ENCODE data around the gene PYCR2.

The PYCR2 gene

DNA sequence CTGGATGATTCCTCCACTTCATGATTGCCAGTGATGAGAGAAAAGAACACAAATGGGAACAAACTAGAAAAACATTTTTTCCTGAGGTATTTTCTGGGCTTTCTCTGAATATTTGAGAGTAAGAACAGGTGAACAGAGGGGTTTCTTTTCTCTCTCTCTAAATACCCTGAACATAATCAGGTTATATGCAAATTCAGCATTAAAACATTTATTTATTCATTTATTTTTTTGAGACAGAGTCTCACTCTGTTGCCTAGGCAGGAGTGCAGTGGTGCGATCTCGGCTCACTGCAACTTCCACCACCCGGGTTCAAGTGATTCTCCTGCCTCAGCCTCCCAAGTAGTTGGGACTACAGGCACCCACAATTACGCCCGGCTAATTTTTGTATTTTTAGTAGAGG lies 22.8 kb upstream of the PYCR2 start:
- no peak for TF ChIP-seq EZH2phosphoT487 (conservative IDR thresholded peaks at IDR 0.05; ENCODE audit: low read length)
- TF ChIP-seq, protein P1, sequence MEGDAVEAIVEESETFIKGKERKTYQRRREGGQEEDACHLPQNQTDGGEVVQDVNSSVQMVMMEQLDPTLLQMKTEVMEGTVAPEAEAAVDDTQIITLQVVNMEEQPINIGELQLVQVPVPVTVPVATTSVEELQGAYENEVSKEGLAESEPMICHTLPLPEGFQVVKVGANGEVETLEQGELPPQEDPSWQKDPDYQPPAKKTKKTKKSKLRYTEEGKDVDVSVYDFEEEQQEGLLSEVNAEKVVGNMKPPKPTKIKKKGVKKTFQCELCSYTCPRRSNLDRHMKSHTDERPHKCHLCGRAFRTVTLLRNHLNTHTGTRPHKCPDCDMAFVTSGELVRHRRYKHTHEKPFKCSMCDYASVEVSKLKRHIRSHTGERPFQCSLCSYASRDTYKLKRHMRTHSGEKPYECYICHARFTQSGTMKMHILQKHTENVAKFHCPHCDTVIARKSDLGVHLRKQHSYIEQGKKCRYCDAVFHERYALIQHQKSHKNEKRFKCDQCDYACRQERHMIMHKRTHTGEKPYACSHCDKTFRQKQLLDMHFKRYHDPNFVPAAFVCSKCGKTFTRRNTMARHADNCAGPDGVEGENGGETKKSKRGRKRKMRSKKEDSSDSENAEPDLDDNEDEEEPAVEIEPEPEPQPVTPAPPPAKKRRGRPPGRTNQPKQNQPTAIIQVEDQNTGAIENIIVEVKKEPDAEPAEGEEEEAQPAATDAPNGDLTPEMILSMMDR (IDR thresholded peaks at IDR 0.05; ENCODE audit: insufficient read depth, low read length, poor library complexity, severe bottlenecking), result no peak
- no peaks in the 10 kb centered on the region for H4K20me1 ChIP-seq (ENCODE audit: low read depth, low read length)
- no peak overlapping the region for H3K4me2 ChIP-seq (ENCODE audit: low read depth, low read length, poor library complexity, severe bottlenecking)

GRCh38 chr1:225946082-225946620 lies 22.1 kb upstream of the PYCR2 start:
- H2AFZ ChIP-seq (ENCODE audit: low read depth, low read length, severe bottlenecking), result no peak overlapping the region
- H3K27me3 ChIP-seq (ENCODE audit: low read length), result no peaks in the 10 kb centered on the region
- no peaks in the 10 kb centered on the region for H4K20me1 ChIP-seq (ENCODE audit: low read depth, low read length)
- no peaks in the 10 kb centered on the region for H3K79me2 ChIP-seq (ENCODE audit: insufficient read depth, low read length)
- no peaks in the 10 kb centered on the region for H3K9me3 ChIP-seq (ENCODE audit: insufficient read depth, low read length)
- H3K27ac ChIP-seq (ENCODE audit: low read depth, low read length), result no peak overlapping the region
- no peaks in the 10 kb centered on the region for H3K36me3 ChIP-seq (ENCODE audit: low read length)
- no peak overlapping the region for H3K4me3 ChIP-seq (ENCODE audit: insufficient read depth, low read length, poor library complexity, severe bottlenecking)
- no peaks in the 10 kb centered on the region for H3K9me2 ChIP-seq (replicated peaks; ENCODE audit: insufficient read depth, low read length)
- TF ChIP-seq EZH2phosphoT487 (conservative IDR thresholded peaks at IDR 0.05; ENCODE audit: low read length), result no peak
- TF ChIP-seq, protein P1 (IDR thresholded peaks at IDR 0.05; ENCODE audit: insufficient read depth, low read length, poor library complexity, severe bottlenecking), result no peak
- no peak overlapping the region for H3K4me2 ChIP-seq (ENCODE audit: low read depth, low read length, poor library complexity, severe bottlenecking)
- H3F3A ChIP-seq (ENCODE audit: insufficient read depth), result peaks cover 3% of the 10 kb centered on the region; the same call in 1 of the 2 replicates
- no peak overlapping the region for H3K9ac ChIP-seq (ENCODE audit: low read length)

More for the DNA sequence above, 22.8 kb upstream of the PYCR2 start:
- Histone ChIP-seq H3K79me2 (ENCODE audit: insufficient read depth, low read length) (no peaks in the 10 kb centered on the region), H3K36me3 (ENCODE audit: low read length) (no peaks in the 10 kb centered on the region), H3F3A (ENCODE audit: insufficient read depth) (peaks cover 3% of the 10 kb centered on the region; the same call in 1 of the 2 replicates), H3K27me3 (ENCODE audit: low read length) (no peaks in the 10 kb centered on the region), H3K9me2 (replicated peaks; ENCODE audit: insufficient read depth, low read length) (no peaks in the 10 kb centered on the region), H2AFZ (ENCODE audit: low read depth, low read length, severe bottlenecking) (no peak overlapping the region), H3K9me3 (ENCODE audit: insufficient read depth, low read length) (no peaks in the 10 kb centered on the region), H3K9ac (ENCODE audit: low read length) (no peak overlapping the region), H3K27ac (ENCODE audit: low read depth, low read length) (no peak overlapping the region), H3K4me3 (ENCODE audit: insufficient read depth, low read length, poor library complexity, severe bottlenecking) (no peak overlapping the region)

DNA sequence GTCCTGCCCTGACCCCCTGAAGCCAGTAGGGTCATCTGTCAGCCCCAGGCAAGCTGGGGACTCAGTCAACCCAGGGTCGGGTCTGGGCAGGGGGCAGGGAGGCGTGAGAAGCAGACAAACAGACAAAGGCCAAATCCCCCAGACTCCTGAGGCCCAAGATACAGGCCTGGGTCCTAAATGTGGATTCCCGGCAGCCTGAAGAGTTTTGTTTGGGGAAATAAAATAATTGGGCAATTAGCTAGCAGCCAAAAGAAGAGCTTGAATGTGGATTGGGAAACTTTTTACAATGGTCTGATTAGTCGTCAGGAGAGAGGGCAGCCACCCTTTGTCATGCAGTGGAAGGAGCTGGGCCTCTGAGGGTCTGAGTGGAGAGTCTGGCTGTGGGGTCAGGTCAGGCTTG lies 21.5 kb upstream of the PYCR2 start:
- H3K27ac ChIP-seq (ENCODE audit: low read depth, low read length), result no peak overlapping the region
- H3K9ac ChIP-seq (ENCODE audit: low read length), result no peak overlapping the region
- H2AFZ ChIP-seq (ENCODE audit: low read depth, low read length, severe bottlenecking), result no peak overlapping the region
- H3K4me2 ChIP-seq (ENCODE audit: low read depth, low read length, poor library complexity, severe bottlenecking), result no peak overlapping the region
- no peaks in the 10 kb centered on the region for H3K79me2 ChIP-seq (ENCODE audit: insufficient read depth, low read length)
- H3K9me2 ChIP-seq (replicated peaks; ENCODE audit: insufficient read depth, low read length), result no peaks in the 10 kb centered on the region
- H3K36me3 ChIP-seq (ENCODE audit: low read length), result no peaks in the 10 kb centered on the region
- no peaks in the 10 kb centered on the region for H3K27me3 ChIP-seq (ENCODE audit: low read length)
- H3K9me3 ChIP-seq (ENCODE audit: insufficient read depth, low read length), result no peaks in the 10 kb centered on the region
- H3K4me3 ChIP-seq (ENCODE audit: insufficient read depth, low read length, poor library complexity, severe bottlenecking), result no peak overlapping the region
- TF ChIP-seq, protein P1 (IDR thresholded peaks at IDR 0.05; ENCODE audit: insufficient read depth, low read length, poor library complexity, severe bottlenecking), result no peak
- no peak for TF ChIP-seq EZH2phosphoT487 (conservative IDR thresholded peaks at IDR 0.05; ENCODE audit: low read length)
- H3F3A ChIP-seq (ENCODE audit: insufficient read depth), result peaks cover 3% of the 10 kb centered on the region; the same call in 1 of the 2 replicates
- no peaks in the 10 kb centered on the region for H4K20me1 ChIP-seq (ENCODE audit: low read depth, low read length)

All from SU-DHL-6 (cell line).